GM19238 (cell line): Measurements from ENCODE around the gene ICAM5.

Source experiments
- DNase-seq: peaks from one replicate; pipeline ENCODE4 v3.0.0; 2011; ENCODE audit warnings: low spot score; ENCODE audit not compliant: insufficient read length

The ICAM5 gene

DNA sequence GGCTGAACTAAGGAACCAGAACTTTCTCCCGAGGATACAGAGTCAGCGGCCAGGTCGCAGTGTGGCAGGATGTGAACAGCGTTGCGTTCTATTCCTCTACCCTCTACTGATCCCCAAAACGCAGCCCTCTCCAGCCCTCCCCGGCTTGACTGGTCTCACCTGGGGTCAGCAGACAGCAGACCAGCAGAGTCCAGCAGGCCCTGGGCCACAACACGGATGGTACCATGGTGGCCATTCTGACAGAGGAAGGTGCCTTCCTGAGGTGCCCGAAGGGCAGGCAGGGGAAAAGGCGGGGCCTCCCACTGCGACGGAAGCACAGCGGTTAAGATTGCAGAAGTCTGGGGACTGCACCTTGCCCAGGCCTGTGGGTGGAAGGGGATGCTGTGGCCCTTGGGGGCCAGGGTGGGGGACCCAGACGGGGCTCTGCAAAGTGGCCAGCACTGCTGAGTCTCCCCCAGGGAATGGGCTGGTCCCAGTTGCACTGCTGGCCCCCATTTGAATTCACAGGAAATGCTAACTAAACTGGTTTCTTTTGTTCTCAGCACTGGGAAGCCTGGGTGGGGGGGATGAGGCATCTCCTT lies 49.7 kb downstream of the ICAM5 start, which contains the start of gene ICAM3:
ICAM3 (minus strand) TSS at position 245 of the 581 bp plus-strand sequence; CDS start at position 235, 10 bp downstream.
- peak; percentile 75 for DNase-seq

- DNase-seq: no peak
These were observed 50.2 kb downstream of the ICAM5 start for GRCh38 chr19:10339977-10340376.

DNA sequence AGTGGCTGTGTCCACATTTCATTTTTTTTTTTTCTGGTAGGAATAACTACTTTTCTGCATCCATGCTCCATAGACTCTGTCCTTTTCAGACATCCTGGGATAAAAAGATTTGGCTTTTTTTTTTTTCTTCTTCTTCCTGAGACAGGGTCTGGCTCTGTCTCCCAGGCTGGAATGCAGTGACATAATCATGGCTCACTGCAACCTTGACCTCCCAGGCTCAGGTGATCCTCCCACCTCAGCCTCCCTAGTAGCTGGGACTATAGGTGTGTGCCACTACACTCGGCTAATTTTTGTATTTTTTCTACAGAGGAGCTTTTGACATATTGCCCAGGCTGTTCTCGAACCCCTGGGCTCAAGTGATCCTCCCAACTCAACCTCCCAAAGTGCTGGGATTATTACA lies 53.7 kb downstream of the ICAM5 start:
- no peak for DNase-seq

DNA sequence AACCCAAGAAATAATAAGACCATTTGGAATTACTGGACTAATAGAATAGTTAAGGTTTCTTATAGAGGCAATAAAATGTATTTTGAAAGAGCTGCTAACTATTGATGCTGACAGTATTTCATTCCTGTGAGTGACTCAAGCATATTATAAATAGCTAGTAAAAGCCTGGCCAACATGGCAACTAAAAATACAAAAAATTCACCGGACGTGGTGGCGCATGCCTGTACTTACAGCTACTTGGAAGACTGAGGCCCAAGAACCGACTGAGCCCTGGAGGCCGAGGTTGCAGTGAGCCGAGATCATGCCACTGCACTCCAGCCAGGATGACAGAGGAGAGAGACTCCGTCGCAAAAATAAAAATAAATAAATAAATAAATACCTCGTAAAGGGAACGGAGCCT lies 55.0 kb downstream of the ICAM5 start:
- DNase-seq: no peak
